ENCODE results near the gene IFNE. TPM values are rescaled to one million over a fixed set of nuclear protein-coding genes. Genes with fewer than 3 reads are reported as not detected.

The IFNE gene
- total RNA-seq, 1 experiment from 2014 or later, result 0.96 TPM

- TF ChIP-seq EZH2phosphoT487 (IDR thresholded peaks at IDR 0.05; ENCODE audit: borderline replicate concordance), result no peak
- TF ChIP-seq POLR2AphosphoS5 (IDR thresholded peaks at IDR 0.05; ENCODE audit: low read depth, low read length), result peak; percentile 76
- TF ChIP-seq EZH2 (IDR thresholded peaks at IDR 0.05), result no peak
- TF ChIP-seq SRF (IDR thresholded peaks at IDR 0.05; ENCODE audit: low read depth), result 0 out of 2 replicates have a peak, but pooled peaks have one; percentile 48
- no peak for TF ChIP-seq SP1 (IDR thresholded peaks at IDR 0.05; ENCODE audit: low read depth)
- TF ChIP-seq CEBPB (IDR thresholded peaks at IDR 0.05; ENCODE audit: low read depth), result no peak; the same call in 1 of the 2 replicates
- peak; percentile 22 for TF ChIP-seq FOSL1 (IDR thresholded peaks at IDR 0.05; ENCODE audit: low read depth)
- no peak for TF ChIP-seq EGR1 (IDR thresholded peaks at IDR 0.05; ENCODE audit: low read depth)
- no peak for TF ChIP-seq POLR2A (IDR thresholded peaks at IDR 0.05; ENCODE audit: borderline replicate concordance, extremely low read depth, insufficient read depth, insufficient read length)
- peak; percentile 62 for TF ChIP-seq CBX3 (IDR thresholded peaks at IDR 0.05; ENCODE audit: low read depth)
- peak; percentile 59 for TF ChIP-seq SIN3A (IDR thresholded peaks at IDR 0.05; ENCODE audit: low read depth)
- TF ChIP-seq ELF1 (IDR thresholded peaks at IDR 0.05; ENCODE audit: borderline replicate concordance, low read depth), result 0 out of 2 replicates have a peak, but pooled peaks have one; percentile 21
- TF ChIP-seq RAD21 (IDR thresholded peaks at IDR 0.05; ENCODE audit: low read depth), result peak; percentile 3; the same call in 1 of the 2 replicates
Observed at GRCh38 chr9:21522348-21522747, 40.2 kb upstream of the IFNE start (continued).

GRCh38 chr9:21521448-21521847 lies 39.3 kb upstream of the IFNE start:
- no TSS peak for BruUV-seq (replicated peaks)
- ChIA-PET POLR2A (interaction anchor here (1.2 to 2.9 kb wide), 3 partner anchors 192 to 268 kb away, joined by 3 to 14 read pairs (median 4); no protein-coding TSS in a partner anchor), CTCF (interaction anchor here (1.2 kb wide), 1 partner anchor 286 kb away, joined by 4 read pairs; no protein-coding TSS in a partner anchor), RAD21 (ENCODE audit: low non-redundant PET in 1 of 2, low total read pairs in 2 of 2, uncharacterized antibody in 2 of 2, unreplicated experiment in 2 of 2) (no interaction called here)
- Histone ChIP-seq H3K36me3 (ENCODE audit: control insufficient read depth in 1 of 2, insufficient read depth in 2 of 2, low read length in 2 of 2) (peaks cover 0 to 39% of the 10 kb centered on the region in 2 experiments; a peak in 3 of 4 replicates), H3K9ac (ENCODE audit: low read length) (no peak overlapping the region), H4K20me1 (ENCODE audit: insufficient read depth) (peaks cover 33% of the 10 kb centered on the region; the same call in 1 of the 2 replicates), H2AFZ (ENCODE audit: low read depth, low read length, poor library complexity, severe bottlenecking) (no peak overlapping the region), H3K79me2 (ENCODE audit: insufficient read depth, low read length) (peaks cover 97% of the 10 kb centered on the region), H3K4me3 (replicated peaks in 1 of 2; ENCODE audit: low read depth in 1 of 2, low read length in 2 of 2) (no peak overlapping the region), H3K9me3 (ENCODE audit: control insufficient read depth in 1 of 2, insufficient read depth in 1 of 2, low read depth in 1 of 2, low read length in 2 of 2) (no peaks in the 10 kb centered on the region), H3K9me2 (ENCODE audit: insufficient read depth) (no peaks in the 10 kb centered on the region), H3K27me3 (ENCODE audit: insufficient read depth, low read length) (no peaks in the 10 kb centered on the region), H3K4me2 (ENCODE audit: low read length) (no peak overlapping the region), H3K4me1 (ENCODE audit: control insufficient read depth in 1 of 2, insufficient read depth in 2 of 2, low read length in 2 of 2) (peaks cover 0 to 40% of the 10 kb centered on the region in 2 experiments; a peak in 2 of 4 replicates), H3K27ac (ENCODE audit: low read depth, low read length) (peak overlapping the region; percentile 28; the same call in 1 of the 2 replicates)
- intact Hi-C loops (cut with micrococcal nuclease), result no loop called here
- DNase-seq (ENCODE audit: low read depth, low spot score), result no peak
- no peak; the same call in 1 of the 2 replicates for TF ChIP-seq ELF1 (IDR thresholded peaks at IDR 0.05; ENCODE audit: borderline replicate concordance, low read depth)
- TF ChIP-seq EZH2phosphoT487 (IDR thresholded peaks at IDR 0.05; ENCODE audit: borderline replicate concordance), result no peak
- TF ChIP-seq YY1 (IDR thresholded peaks at IDR 0.05; ENCODE audit: extremely low read depth, insufficient replicate concordance, low read depth, low read length), result no peak
- no peak for TF ChIP-seq ZFX (IDR thresholded peaks at IDR 0.05)
- no peak for TF ChIP-seq ZNF274 (IDR thresholded peaks at IDR 0.05; ENCODE audit: low read depth, low read length)
- no peak for TF ChIP-seq TCF7L2 (IDR thresholded peaks at IDR 0.05; ENCODE audit: borderline replicate concordance, extremely low read depth, insufficient read depth, insufficient read length)
- TF ChIP-seq POLR2A (IDR thresholded peaks at IDR 0.05; ENCODE audit: borderline replicate concordance, extremely low read depth, insufficient read depth, insufficient read length), result no peak
- TF ChIP-seq MAX (IDR thresholded peaks at IDR 0.05), result peak; percentile 66
- TF ChIP-seq POLR2AphosphoS5 (IDR thresholded peaks at IDR 0.05; ENCODE audit: low read depth, low read length), result peak; percentile 90
- TF ChIP-seq SP1 (IDR thresholded peaks at IDR 0.05; ENCODE audit: low read depth), result no peak; the same call in 1 of the 2 replicates
- TF ChIP-seq CEBPB (IDR thresholded peaks at IDR 0.05; ENCODE audit: low read depth), result peak; percentile 32
- peak; percentile 87; the same call in 1 of the 2 replicates for TF ChIP-seq CBX3 (IDR thresholded peaks at IDR 0.05; ENCODE audit: low read depth)
- peak; percentile 21 for TF ChIP-seq SRF (IDR thresholded peaks at IDR 0.05; ENCODE audit: low read depth)
- TF ChIP-seq REST (IDR thresholded peaks at IDR 0.05; ENCODE audit: low read depth), result no peak
- peak; percentile 26; the same call in 1 of the 2 replicates for TF ChIP-seq FOSL1 (IDR thresholded peaks at IDR 0.05; ENCODE audit: low read depth)
- peak; percentile 20 for ATAC-seq

All from HCT116 (cell line).